Measurements from ENCODE around the gene SNAI3. TPM values are rescaled to one million over a fixed set of nuclear protein-coding genes. Genes with fewer than 3 reads are reported as not detected.

Gene SNAI3
- total and polyA plus RNA-seq, 7 experiments from 2014 or later, result 2.7 to 13.5 (median 6.5) TPM

DNA sequence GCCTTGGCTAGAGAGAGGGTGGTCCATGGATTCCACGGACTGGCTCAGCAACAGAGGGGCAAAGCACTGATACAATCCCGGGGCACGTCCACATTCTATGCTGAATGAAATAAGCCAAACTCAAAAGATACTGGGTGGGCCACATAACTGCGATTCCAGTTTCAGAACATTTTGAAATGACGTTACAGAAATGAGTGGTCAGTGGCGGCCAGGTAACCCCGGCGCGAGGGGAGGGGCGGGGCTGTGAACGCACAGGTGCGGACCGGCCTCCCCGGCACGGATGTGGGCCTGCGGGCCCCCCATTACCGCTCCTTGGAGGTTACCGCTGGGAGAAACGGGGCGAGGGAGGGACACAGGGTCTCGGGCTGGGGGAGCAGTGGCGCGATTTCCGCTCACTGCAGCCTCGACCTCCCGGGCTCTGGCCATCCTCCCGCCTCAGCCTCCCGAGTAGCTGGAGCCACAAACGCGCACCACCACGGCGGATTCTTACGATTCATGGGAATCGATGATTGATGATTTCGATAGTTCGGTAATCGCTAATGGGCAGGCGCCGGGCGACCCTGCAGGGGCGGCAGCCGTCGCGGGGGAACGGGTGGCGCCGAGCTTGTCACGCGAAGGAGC lies 24.0 kb downstream of the SNAI3 start:
- H3K27me3 Mint-ChIP-seq, result no peaks in the 10 kb centered on the region
- H3K27ac Mint-ChIP-seq, result peak overlapping the region; percentile 3 to 93 (median 89)
- CTCF ChIA-PET, result interaction anchor here (0.7 kb wide), 1 partner anchor 585 kb away, joined by 3 read pairs; no protein-coding TSS in a partner anchor

DNA sequence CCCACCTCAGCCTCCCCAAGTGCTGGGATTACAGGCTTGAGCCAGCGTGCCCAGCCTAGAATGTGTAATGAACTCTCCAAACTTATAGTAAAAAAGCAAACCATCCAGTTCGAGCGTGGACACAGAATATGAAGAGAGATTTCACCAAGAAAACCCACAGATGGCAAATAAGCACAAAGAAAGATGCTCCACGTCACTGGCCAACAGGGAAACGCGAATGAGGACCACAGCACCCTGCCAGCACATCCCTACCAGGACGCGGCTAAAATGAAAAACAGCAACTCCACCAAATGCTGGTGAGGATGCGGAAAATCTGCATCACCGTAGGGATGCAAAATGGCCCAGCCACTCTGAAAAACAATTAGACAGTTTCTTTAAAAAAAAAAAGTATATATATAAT lies 24.8 kb downstream of the SNAI3 start:
- DNase-seq, result no peak
- Histone ChIP-seq H3K4me3 (ENCODE audit: low read length) (no peak overlapping the region), H3K4me1 (ENCODE audit: control insufficient read depth in 2 of 2, insufficient read depth in 2 of 2, low read length in 2 of 2) (peaks cover 8% of the 10 kb centered on the region in 2 donors), H3K36me3 (ENCODE audit: control insufficient read depth in 2 of 3, insufficient read depth in 3 of 3, low read length in 3 of 3) (peaks cover 0 to 25% (median 0%) of the 10 kb centered on the region in 3 experiments), H3K27me3 (ENCODE audit: control insufficient read depth in 2 of 2, insufficient read depth in 2 of 2, low read length in 2 of 2) (no peaks in the 10 kb centered on the region), H3K9me3 (ENCODE audit: control insufficient read depth in 2 of 3, low read length in 3 of 3) (no peaks in the 10 kb centered on the region), H3K27ac (ENCODE audit: low read depth, low read length) (no peak overlapping the region)
- Mint-ChIP-seq H3K9me3 (no peaks in the 10 kb centered on the region), H3K4me3 (peak overlapping the region in 9 of 10 donors; percentile 28 to 95 (median 54)), H3K36me3 (peaks cover 0 to 2% (median 0%) of the 10 kb centered on the region in 5 donors), H3K27me3 (no peaks in the 10 kb centered on the region), H3K27ac (peak overlapping the region in 5 of 9 donors; percentile 3 to 66 (median 53)), H3K4me1 (peaks cover 12 to 26% (median 18%) of the 10 kb centered on the region in 7 donors)
- intact Hi-C loops (cut with micrococcal nuclease), result no loop called here
- ATAC-seq, result no peak
- ChIA-PET CTCF (no interaction called here), POLR2A (interaction anchor here (0.6 to 2.6 kb wide), 2 partner anchors 12 to 226 kb away, joined by 4 to 5 read pairs; no protein-coding TSS in a partner anchor)

More for the DNA sequence above, 24.0 kb downstream of the SNAI3 start:
- peak in 1 of 9 donors; percentile 45 for DNase-seq
- Histone ChIP-seq H3K36me3 (ENCODE audit: control insufficient read depth in 2 of 3, insufficient read depth in 3 of 3, low read length in 3 of 3) (peaks cover 0 to 17% (median 0%) of the 10 kb centered on the region in 3 experiments), H3K4me1 (ENCODE audit: control insufficient read depth in 2 of 2, insufficient read depth in 2 of 2, low read length in 2 of 2) (peaks cover 8% of the 10 kb centered on the region in 2 donors), H3K27me3 (ENCODE audit: control insufficient read depth in 2 of 2, insufficient read depth in 2 of 2, low read length in 2 of 2) (no peaks in the 10 kb centered on the region), H3K27ac (ENCODE audit: low read depth, low read length) (peak overlapping the region; percentile 95), H3K9me3 (ENCODE audit: control insufficient read depth in 2 of 3, low read length in 3 of 3) (no peaks in the 10 kb centered on the region), H3K4me3 (ENCODE audit: low read length) (peak overlapping the region; percentile 89)
- Mint-ChIP-seq H3K36me3 (peaks cover 0 to 3% (median 0%) of the 10 kb centered on the region in 5 donors), H3K4me3 (peak overlapping the region; percentile 82 to 95 (median 92)), H3K9me3 (no peaks in the 10 kb centered on the region), H3K4me1 (peaks cover 12 to 26% (median 18%) of the 10 kb centered on the region in 7 donors)
- POLR2A ChIA-PET, result interaction anchor here (0.7 to 4.0 kb wide), 12 partner anchors 11 to 74 kb away, joined by 3 to 33 read pairs (median 4); no protein-coding TSS in a partner anchor
- intact Hi-C loops (cut with micrococcal nuclease), result loop anchor here in 1 of 2 donors (2.0 kb wide), 2 partner anchors 194 to 584 kb away; partner anchors contain the start of genes GALNS and TRAPPC2L
- ATAC-seq, result no peak

DNA sequence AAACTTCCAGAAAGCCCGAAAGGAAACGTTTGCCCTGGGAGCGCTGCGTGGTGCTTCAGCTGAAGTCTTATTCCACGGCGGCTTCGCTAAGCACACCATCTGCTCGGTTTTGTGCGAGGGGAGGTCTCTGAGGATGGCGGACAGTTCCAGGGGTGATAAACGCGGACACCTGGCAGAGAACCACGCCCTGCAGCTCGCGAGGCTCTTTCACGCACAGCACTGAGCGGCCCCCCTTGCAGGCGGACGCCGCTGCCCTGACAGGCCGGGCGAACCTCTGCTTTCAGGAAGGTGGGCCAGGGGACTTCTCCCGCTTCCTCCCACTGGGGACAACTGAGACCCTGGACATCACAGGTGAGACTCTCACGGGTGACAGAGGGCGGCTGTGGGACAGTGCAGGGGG lies 27.1 kb downstream of the SNAI3 start:
- Histone ChIP-seq H3K36me3 (ENCODE audit: control insufficient read depth in 2 of 3, insufficient read depth in 3 of 3, low read length in 3 of 3) (peaks cover 0 to 43% (median 0%) of the 10 kb centered on the region in 3 experiments), H3K4me3 (ENCODE audit: low read length) (no peak overlapping the region), H3K27me3 (ENCODE audit: control insufficient read depth in 2 of 2, insufficient read depth in 2 of 2, low read length in 2 of 2) (no peaks in the 10 kb centered on the region), H3K4me1 (ENCODE audit: control insufficient read depth in 2 of 2, insufficient read depth in 2 of 2, low read length in 2 of 2) (peaks cover 7 to 8% of the 10 kb centered on the region in 2 donors), H3K27ac (ENCODE audit: low read depth, low read length) (no peak overlapping the region), H3K9me3 (ENCODE audit: control insufficient read depth in 2 of 3, low read length in 3 of 3) (no peaks in the 10 kb centered on the region)
- H3K9me3 Mint-ChIP-seq, result no peaks in the 10 kb centered on the region
- H3K27ac Mint-ChIP-seq, result peak overlapping the region in 1 of 9 donors; percentile 86
- POLR2A ChIA-PET, result no interaction called here
- no peak overlapping the region for H3K4me3 Mint-ChIP-seq
- ATAC-seq, result no peak
- H3K36me3 Mint-ChIP-seq, result peaks cover 0 to 6% (median 2%) of the 10 kb centered on the region in 5 donors
- CTCF ChIA-PET, result no interaction called here
- no peak for DNase-seq
- intact Hi-C loops (cut with micrococcal nuclease), result no loop called here
- peaks cover 12 to 20% (median 13%) of the 10 kb centered on the region in 7 donors for H3K4me1 Mint-ChIP-seq
- no peaks in the 10 kb centered on the region for H3K27me3 Mint-ChIP-seq

DNA sequence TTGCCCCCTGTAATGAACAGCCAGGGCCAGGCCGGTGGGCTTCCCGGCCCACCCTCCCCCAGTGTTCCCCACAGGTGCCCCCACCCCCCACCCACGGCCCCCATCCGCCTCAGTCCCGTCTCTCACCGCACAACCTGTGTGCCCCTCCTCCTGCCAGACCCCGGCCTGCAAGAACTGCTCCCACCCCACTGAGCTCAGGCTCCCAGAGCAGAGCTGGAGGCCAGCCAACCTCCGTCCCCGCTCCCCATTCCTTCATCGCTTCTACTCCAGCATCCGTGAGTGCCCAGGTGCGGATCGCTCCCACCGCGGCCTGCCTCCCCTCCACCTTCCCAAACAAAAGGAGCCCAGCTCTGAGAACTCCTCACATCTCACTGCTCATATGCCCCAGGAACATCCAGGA lies 27.6 kb downstream of the SNAI3 start:
- H3K4me1 ChIP-seq (ENCODE audit: control insufficient read depth in 2 of 2, insufficient read depth in 2 of 2, low read length in 2 of 2), result peaks cover 3 to 8% of the 10 kb centered on the region in 2 donors
- ChIA-PET POLR2A (no interaction called here), CTCF (no interaction called here)
- H3K36me3 ChIP-seq (ENCODE audit: control insufficient read depth in 2 of 3, insufficient read depth in 3 of 3, low read length in 3 of 3), result peaks cover 0 to 43% (median 0%) of the 10 kb centered on the region in 3 experiments
- intact Hi-C loops (cut with micrococcal nuclease), result no loop called here
- ATAC-seq (no peak), DNase-seq (no peak)
- H3K4me3 ChIP-seq (ENCODE audit: low read length), result no peak overlapping the region
- no peak overlapping the region for H3K27ac ChIP-seq (ENCODE audit: low read depth, low read length)
- Mint-ChIP-seq H3K36me3 (peaks cover 0 to 6% (median 2%) of the 10 kb centered on the region in 5 donors), H3K4me1 (peaks cover 10 to 19% (median 15%) of the 10 kb centered on the region in 7 donors), H3K4me3 (no peak overlapping the region), H3K27ac (peak overlapping the region in 1 of 9 donors; percentile 86), H3K27me3 (no peaks in the 10 kb centered on the region), H3K9me3 (no peaks in the 10 kb centered on the region)
- no peaks in the 10 kb centered on the region for H3K9me3 ChIP-seq (ENCODE audit: control insufficient read depth in 2 of 3, low read length in 3 of 3)
- H3K27me3 ChIP-seq (ENCODE audit: control insufficient read depth in 2 of 2, insufficient read depth in 2 of 2, low read length in 2 of 2), result no peaks in the 10 kb centered on the region

DNA sequence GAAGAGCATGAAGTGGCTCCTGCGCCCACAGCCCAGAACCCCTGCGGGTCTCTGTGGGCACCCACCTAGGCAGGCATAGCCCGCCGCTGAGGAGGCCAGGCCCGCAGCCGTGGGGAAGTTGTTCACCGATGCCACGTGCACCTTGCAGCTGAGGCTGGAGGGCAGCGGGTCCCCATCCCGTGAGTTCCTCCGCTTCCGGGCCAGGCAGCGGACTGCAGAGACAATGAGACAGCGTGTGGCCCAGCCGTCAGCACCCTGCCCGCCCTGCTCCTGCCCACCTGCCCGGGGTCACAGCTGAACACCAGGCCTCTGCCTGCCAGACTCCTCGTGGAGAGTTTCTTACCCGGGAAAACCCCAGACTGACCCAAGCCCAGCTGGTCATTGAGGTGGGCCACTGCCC lies 28.9 kb downstream of the SNAI3 start:
- Histone ChIP-seq H3K4me1 (ENCODE audit: control insufficient read depth in 2 of 2, insufficient read depth in 2 of 2, low read length in 2 of 2) (peaks cover 3 to 6% of the 10 kb centered on the region in 2 donors), H3K27ac (ENCODE audit: low read depth, low read length) (no peak overlapping the region), H3K4me3 (ENCODE audit: low read length) (no peak overlapping the region), H3K9me3 (ENCODE audit: control insufficient read depth in 2 of 3, low read length in 3 of 3) (no peaks in the 10 kb centered on the region), H3K27me3 (ENCODE audit: control insufficient read depth in 2 of 2, insufficient read depth in 2 of 2, low read length in 2 of 2) (no peaks in the 10 kb centered on the region), H3K36me3 (ENCODE audit: control insufficient read depth in 2 of 3, insufficient read depth in 3 of 3, low read length in 3 of 3) (peaks cover 0 to 38% (median 0%) of the 10 kb centered on the region in 3 experiments)
- H3K27ac Mint-ChIP-seq, result no peak overlapping the region
- ATAC-seq (no peak), DNase-seq (no peak)
- H3K9me3 Mint-ChIP-seq, result no peaks in the 10 kb centered on the region
- POLR2A ChIA-PET, result no interaction called here
- no peaks in the 10 kb centered on the region for H3K27me3 Mint-ChIP-seq
- peaks cover 0 to 11% (median 2%) of the 10 kb centered on the region in 5 donors for H3K36me3 Mint-ChIP-seq
- peaks cover 10 to 20% (median 12%) of the 10 kb centered on the region in 7 donors for H3K4me1 Mint-ChIP-seq
- H3K4me3 Mint-ChIP-seq, result no peak overlapping the region
- CTCF ChIA-PET, result no interaction called here
- intact Hi-C loops (cut with micrococcal nuclease), result no loop called here

DNA sequence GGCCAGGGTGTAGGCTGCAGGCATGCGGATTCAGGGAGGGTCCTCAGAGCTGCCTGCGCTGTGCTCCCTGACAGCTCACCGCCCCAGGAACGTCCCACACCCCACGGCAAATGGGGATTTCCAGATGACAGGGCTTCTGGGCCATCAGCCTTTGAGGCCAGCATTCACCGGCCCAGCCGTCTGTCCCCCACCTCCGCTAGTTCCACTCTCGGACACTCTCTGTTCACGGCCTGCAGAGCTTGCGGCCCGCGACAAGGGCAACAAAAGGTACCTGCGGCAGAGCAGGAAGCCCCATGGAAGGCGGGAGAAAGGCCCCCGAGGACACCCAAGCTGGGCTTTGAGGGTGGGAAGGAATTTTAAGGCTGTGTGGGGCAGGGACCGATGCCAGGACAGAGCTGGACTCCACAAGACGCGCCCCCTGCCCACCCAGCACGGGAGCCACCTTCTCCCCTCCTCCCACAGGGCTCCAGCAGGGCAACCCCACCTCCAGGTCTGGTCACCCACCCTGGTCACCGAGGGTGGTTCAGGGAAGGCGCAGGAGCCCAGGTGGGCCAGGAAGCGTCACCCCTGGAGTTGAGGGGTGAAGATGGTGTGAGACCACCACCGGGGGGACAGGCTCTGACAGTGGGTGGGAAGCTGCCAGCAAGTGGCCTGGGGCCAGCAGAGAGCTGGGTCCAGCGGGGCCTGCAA lies 29.9 kb downstream of the SNAI3 start:
- no peak overlapping the region for H3K4me3 Mint-ChIP-seq
- ChIA-PET POLR2A (interaction anchor here (1.4 kb wide), 1 partner anchor 44 kb away, joined by 6 read pairs; no protein-coding TSS in a partner anchor), CTCF (no interaction called here)
- no peaks in the 10 kb centered on the region for H3K27me3 Mint-ChIP-seq
- Histone ChIP-seq H3K27ac (ENCODE audit: low read depth, low read length) (no peak overlapping the region), H3K9me3 (ENCODE audit: control insufficient read depth in 2 of 3, low read length in 3 of 3) (no peaks in the 10 kb centered on the region), H3K4me3 (ENCODE audit: low read length) (no peak overlapping the region), H3K36me3 (ENCODE audit: control insufficient read depth in 2 of 3, insufficient read depth in 3 of 3, low read length in 3 of 3) (peaks cover 0 to 38% (median 0%) of the 10 kb centered on the region in 3 experiments), H3K27me3 (ENCODE audit: control insufficient read depth in 2 of 2, insufficient read depth in 2 of 2, low read length in 2 of 2) (no peaks in the 10 kb centered on the region), H3K4me1 (ENCODE audit: control insufficient read depth in 2 of 2, insufficient read depth in 2 of 2, low read length in 2 of 2) (peaks cover 7 to 8% of the 10 kb centered on the region in 2 donors)
- DNase-seq (no peak), ATAC-seq (no peak)
- H3K9me3 Mint-ChIP-seq, result no peaks in the 10 kb centered on the region
- H3K36me3 Mint-ChIP-seq, result peaks cover 0 to 11% (median 2%) of the 10 kb centered on the region in 5 donors
- intact Hi-C loops (cut with micrococcal nuclease), result no loop called here
- no peak overlapping the region for H3K27ac Mint-ChIP-seq
- H3K4me1 Mint-ChIP-seq, result peaks cover 4 to 16% (median 7%) of the 10 kb centered on the region in 7 donors
